ENCODE data around the gene KLHL29. TPM values are rescaled to one million over a fixed set of nuclear protein-coding genes. Genes with fewer than 3 reads are reported as not detected.

The KLHL29 gene
- total RNA-seq, 1 donor from 2014 or later = 2.2 TPM

GRCh38 chr2:23548143-23548769, 163.3 kb downstream of the KLHL29 start:
- DNase-seq (ENCODE audit: low read depth in 2 of 2) = no peak

- DNase-seq (ENCODE audit: low read depth in 2 of 2) = no peak
Measured at GRCh38 chr2:23549051-23549450, 164.1 kb downstream of the KLHL29 start.

GRCh38 chr2:23549821-23550530, 165.0 kb downstream of the KLHL29 start:
- DNase-seq (ENCODE audit: low read depth in 2 of 2) = peak; percentile 15 to 67

- DNase-seq (ENCODE audit: low read depth in 2 of 2) = peak in 1 of 2 donors; percentile 7
Measured at GRCh38 chr2:23550553-23550952, 165.6 kb downstream of the KLHL29 start.

- DNase-seq (ENCODE audit: low read depth in 2 of 2) = no peak
Measured at GRCh38 chr2:23551875-23552274, 166.9 kb downstream of the KLHL29 start.

- DNase-seq (ENCODE audit: low read depth in 2 of 2) = no peak
Measured at GRCh38 chr2:23553561-23553960, 168.6 kb downstream of the KLHL29 start.

- no peak for DNase-seq (ENCODE audit: low read depth in 2 of 2)
Measured at GRCh38 chr2:23554054-23554697, 169.2 kb downstream of the KLHL29 start.

- DNase-seq (ENCODE audit: low read depth in 2 of 2) = no peak
Measured at GRCh38 chr2:23555944-23556343, 171.0 kb downstream of the KLHL29 start.

- DNase-seq (ENCODE audit: low read depth in 2 of 2) = no peak
Measured at GRCh38 chr2:23556929-23557328, 171.9 kb downstream of the KLHL29 start.

- DNase-seq (ENCODE audit: low read depth in 2 of 2) = no peak
Measured at GRCh38 chr2:23557455-23557854, 172.5 kb downstream of the KLHL29 start.

- DNase-seq (ENCODE audit: low read depth in 2 of 2) = no peak
Measured at GRCh38 chr2:23559561-23560239, 174.7 kb downstream of the KLHL29 start.

GRCh38 chr2:23561088-23561487, 176.1 kb downstream of the KLHL29 start:
- no peak for DNase-seq (ENCODE audit: low read depth in 2 of 2)

GRCh38 chr2:23561544-23561943, 176.6 kb downstream of the KLHL29 start:
- no peak for DNase-seq (ENCODE audit: low read depth in 2 of 2)

GRCh38 chr2:23562143-23562542, 177.2 kb downstream of the KLHL29 start:
- no peak for DNase-seq (ENCODE audit: low read depth in 2 of 2)

GRCh38 chr2:23563151-23563550, 178.2 kb downstream of the KLHL29 start:
- no peak for DNase-seq (ENCODE audit: low read depth in 2 of 2)

- no peak for DNase-seq (ENCODE audit: low read depth in 2 of 2)
Measured at GRCh38 chr2:23563673-23564614, 179.0 kb downstream of the KLHL29 start.

- DNase-seq (ENCODE audit: low read depth in 2 of 2) = no peak
Measured at GRCh38 chr2:23564615-23564960, 179.6 kb downstream of the KLHL29 start.

GRCh38 chr2:23565374-23565773, 180.4 kb downstream of the KLHL29 start:
- no peak for DNase-seq (ENCODE audit: low read depth in 2 of 2)

GRCh38 chr2:23565814-23566213, 180.8 kb downstream of the KLHL29 start:
- DNase-seq (ENCODE audit: low read depth in 2 of 2) = no peak

- peak in 1 of 2 donors; percentile 39 for DNase-seq (ENCODE audit: low read depth in 2 of 2)
Measured at GRCh38 chr2:23566241-23567142, 181.5 kb downstream of the KLHL29 start.
